Bronchial epithelial cell (primary cell): Measurements from ENCODE around the gene CCSAP. TPM values are rescaled to one million over a fixed set of nuclear protein-coding genes. Genes with fewer than 3 reads are reported as not detected.
A peak's percentile ranks its signal among the peaks of the same experiment; 100 is the strongest.

ENCODE experiments used
- DNase-seq: peaks from one replicate; pipeline ENCODE4 v3.0.0-alpha.2; 2010; ENCODE audit warnings: low read depth
- FAIRE-seq: peaks from 2 replicates; lab custom pipeline; 2011; peaks lifted over from hg19 to GRCh38; lab: Jason Lieb, UNC
- H3K27me3 ChIP-seq: 2 replicates; pipeline ENCODE4 v1.5.1; 2011; ENCODE audit warnings: low read length; ENCODE audit not compliant: control insufficient read depth, insufficient read depth
- H3K36me3 ChIP-seq: 2 replicates; pipeline ENCODE4 v1.5.1; 2011; ENCODE audit warnings: low read length; ENCODE audit not compliant: control insufficient read depth, insufficient read depth
- H3K4me3 ChIP-seq: 2 replicates; pipeline ENCODE4 v1.5.1; 2011; ENCODE audit warnings: mild to moderate bottlenecking, low read depth, low read length, control low read depth
- CTCF ChIP-seq: IDR thresholded peaks from 2 replicates; pipeline ENCODE4 v1.5.1; 2011; ENCODE audit warnings: mild to moderate bottlenecking, moderate library complexity, low read length, control low read depth, inconsistent platforms; ENCODE audit not compliant: insufficient read depth, severe bottlenecking
- total RNA-seq: library from RNA; depleted of rRNA; stranded (reverse); fragments of >200 nt; gene quantifications from 2 replicates; pipeline ENCODE4 v1.2.1, GENCODE V29; 2014

CCSAP gene, protein sequence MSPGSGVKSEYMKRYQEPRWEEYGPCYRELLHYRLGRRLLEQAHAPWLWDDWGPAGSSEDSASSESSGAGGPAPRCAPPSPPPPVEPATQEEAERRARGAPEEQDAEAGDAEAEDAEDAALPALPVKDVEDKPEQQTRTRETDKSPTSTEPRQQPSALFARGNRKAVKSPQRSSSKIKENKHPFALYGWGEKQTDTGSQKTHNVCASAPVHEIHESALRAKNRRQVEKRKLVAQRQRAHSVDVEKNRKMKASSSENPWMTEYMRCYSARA
- 7.6 and 10.1 TPM in 2 replicates for total RNA-seq

- Histone ChIP-seq H3K36me3 (no peaks in the 10 kb centered on the region), H3K27me3 (peaks cover 2% of the 10 kb centered on the region), H3K4me3 (peak within 1 kb of the TSS; percentile 89)
- DNase-seq (no peak), FAIRE-seq (no peak)
- no peak for TF ChIP-seq CTCF
These were observed at the start of gene CCSAP for GRCh38 chr1:229342656-229343569. Gene CCSAP, minus strand, starts transcription at chr1:229343047. Its CDS starts 582 bp downstream, at chr1:229342465.

DNA sequence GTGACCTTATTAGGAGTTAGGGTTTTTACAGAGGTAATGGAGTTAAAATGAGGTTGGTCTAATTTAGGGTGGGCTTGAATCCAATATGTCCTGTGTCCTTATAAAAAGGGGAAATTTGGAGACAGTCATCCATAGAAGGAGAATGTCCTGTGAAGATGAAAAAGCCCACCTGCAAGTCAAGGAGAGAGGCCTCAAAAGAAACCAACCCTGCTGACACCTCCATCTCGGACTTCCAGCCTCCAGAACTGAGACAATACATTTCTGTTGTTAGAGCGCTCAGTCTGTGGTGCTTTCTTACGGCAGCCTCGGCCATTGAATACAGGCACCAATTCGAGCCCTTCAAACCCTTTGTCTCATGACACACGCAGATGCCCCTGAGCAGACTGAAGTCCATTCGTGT lies 47.3 kb upstream of the CCSAP start:
- DNase-seq (no peak), FAIRE-seq (no peak)
- Histone ChIP-seq H3K27me3 (no peaks in the 10 kb centered on the region), H3K4me3 (no peak overlapping the region), H3K36me3 (no peaks in the 10 kb centered on the region)
- no peak for TF ChIP-seq CTCF

DNA sequence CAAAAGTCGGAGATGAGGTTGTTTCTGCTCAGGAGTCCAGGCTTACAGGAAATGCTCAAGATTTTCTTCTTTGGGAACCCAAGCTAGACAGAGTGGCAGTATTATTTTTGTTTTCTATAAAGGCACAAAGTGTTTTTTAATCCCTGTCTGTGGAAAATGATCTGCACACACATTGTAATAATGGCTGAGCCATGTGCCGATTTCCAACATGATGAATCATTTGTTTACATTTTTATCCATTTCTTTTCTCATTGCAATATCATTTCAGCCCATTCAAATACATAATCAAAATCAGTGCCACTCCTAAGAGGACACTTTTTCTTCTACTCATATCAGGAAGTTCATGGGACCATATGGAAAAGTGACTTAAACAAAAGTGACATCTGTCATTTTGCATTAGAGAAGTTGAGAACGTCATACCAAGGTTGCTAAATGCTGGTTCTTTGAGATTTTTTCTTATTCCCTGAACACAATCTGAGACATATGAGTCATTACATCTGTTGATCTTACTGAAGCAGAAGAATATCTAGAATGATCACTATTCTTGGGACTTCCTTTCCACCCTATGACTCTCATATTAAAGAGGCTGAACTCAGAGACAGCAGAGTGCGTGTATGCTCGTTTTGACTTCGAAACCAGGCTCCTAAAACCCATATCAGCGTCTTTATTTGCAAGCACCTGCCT lies 46.2 kb upstream of the CCSAP start:
- H3K27me3 ChIP-seq: no peaks in the 10 kb centered on the region
- no peak overlapping the region for H3K4me3 ChIP-seq
- FAIRE-seq (no peak), DNase-seq (peak; percentile 76)
- no peaks in the 10 kb centered on the region for H3K36me3 ChIP-seq
- no peak for TF ChIP-seq CTCF

DNA sequence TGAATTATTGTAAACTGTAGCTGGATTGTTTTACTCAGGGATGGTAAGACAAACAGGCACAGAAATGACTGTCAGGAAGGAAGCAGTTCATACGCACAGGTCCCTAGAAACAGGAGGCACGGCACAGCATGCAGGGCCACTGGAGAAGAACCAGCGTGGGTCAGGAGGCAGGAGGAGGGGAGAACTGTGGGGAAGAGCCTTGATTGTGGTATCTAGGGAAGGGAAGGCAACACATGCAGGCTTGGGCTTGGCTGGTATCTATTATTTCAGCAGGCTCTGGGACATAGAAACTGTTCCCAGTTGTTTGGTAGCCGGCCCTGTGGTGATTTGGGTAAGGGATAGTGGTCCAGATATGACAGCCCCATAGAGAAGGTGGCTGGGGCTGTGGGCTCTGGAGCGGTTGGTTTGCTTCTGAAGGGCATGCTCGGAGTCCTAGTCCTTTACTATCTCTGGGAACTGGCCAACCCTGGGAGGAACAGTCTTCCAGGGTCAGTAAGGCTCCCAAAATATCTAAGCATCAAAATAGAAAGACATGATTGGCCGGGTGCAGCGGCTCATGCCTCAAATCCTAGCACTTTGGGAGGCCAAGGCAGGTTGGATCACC lies 43.1 kb upstream of the CCSAP start:
- H3K4me3 ChIP-seq: no peak overlapping the region
- H3K27me3 ChIP-seq: no peaks in the 10 kb centered on the region
- FAIRE-seq (no peak), DNase-seq (no peak)
- TF ChIP-seq CTCF: no peak
- H3K36me3 ChIP-seq: no peaks in the 10 kb centered on the region

- Histone ChIP-seq H3K4me3 (no peak overlapping the region), H3K36me3 (no peaks in the 10 kb centered on the region), H3K27me3 (no peaks in the 10 kb centered on the region)
- no peak for TF ChIP-seq CTCF
- FAIRE-seq (no peak), DNase-seq (no peak)
These were observed 42.0 kb upstream of the CCSAP start for GRCh38 chr1:229384822-229385221.
